HG03139 (cell line): ENCODE measurements around the gene ZNF529.

Source experiments
- ATAC-seq: cut with Tn5 transposase; IDR thresholded peaks from one replicate; pipeline ENCODE4 v1.9.1; 2021; ENCODE audit not compliant: unreplicated experiment

The ZNF529 gene

DNA sequence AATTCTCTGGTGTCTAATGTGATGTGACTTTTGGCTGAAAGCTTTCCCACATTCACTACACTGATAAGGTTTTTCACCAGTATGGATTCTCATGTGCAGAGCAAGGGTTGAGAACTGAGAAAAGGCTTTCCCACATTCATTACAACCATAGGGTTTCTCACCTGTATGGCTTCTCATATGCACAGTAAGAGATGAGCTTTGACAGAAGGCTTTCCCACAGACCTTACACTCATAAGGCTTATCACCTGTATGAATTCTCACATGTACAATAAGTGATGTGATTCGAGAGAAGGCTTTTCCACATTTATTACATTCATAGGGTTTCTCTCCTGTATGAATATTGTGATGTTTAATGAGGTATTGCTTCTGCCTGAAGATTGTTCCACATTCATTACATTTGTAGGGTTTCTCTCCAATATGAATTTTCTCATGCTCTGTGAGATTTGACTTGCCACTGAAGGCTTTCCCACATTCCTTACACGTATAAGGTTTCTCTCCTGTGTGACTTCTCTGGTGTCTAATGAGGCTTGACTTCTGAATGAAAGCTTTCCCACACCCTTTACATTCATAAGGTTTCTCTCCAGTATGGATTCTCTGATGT, 59.0 kb downstream of the ZNF529 start:
- no peak for ATAC-seq

DNA sequence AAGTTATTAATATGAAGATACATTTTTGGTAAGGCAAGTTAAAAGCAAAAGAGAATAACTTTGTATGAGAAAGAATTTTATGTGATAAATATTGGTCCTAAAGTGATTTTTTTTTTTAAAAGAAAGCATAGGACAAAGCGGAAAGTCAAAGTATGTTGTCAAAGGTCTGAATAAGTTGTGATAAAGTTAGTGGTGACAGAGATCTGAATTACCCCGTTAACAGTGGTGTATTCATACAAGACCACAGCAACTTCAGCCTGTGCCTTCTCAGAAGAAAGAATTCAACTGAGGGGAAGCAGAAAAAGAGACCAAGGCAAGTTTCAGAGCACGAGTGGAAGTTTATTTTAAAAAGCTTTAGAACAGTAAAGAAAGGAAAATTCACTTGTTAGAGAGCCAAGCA, 64.8 kb downstream of the ZNF529 start:
- ATAC-seq = no peak

DNA sequence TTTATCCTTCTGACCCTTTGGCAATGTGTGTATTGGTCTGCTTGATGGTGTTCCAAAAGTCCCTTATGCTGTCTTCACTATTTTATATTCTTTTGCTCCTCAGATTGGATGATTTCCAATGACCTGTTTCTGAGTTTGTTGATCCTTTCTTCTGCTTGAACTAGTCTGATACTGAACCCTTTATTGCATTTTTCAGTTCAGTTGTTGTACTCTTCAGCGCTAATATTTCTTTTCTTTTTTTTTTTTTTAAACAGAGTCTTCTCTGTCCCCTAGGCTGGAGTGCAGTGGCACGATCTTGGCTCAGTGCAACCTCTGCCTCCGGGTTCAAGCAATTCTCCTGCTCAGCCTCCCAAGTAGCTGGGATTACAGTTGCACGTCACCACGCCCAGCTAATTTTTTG, 71.1 kb downstream of the ZNF529 start:
- no peak for ATAC-seq

DNA sequence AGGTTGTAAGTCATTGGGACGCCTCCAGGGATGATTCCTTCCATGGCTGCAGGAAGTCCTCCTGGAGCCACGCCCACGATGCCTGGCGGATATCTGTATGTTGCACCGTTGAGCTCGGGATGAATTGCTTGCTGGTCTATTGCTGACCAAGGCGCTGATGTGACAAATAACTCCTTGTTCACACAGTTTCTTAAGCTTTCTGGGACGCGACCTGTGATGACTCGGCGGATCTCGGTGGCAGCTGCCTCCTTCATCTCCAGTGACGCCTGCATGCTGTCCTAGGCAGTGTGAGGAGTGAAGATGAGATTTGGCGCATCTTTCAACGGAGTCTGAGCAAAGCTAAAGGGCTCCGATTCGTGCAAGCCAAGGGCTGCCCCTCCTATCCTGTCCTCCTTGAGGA, 76.1 kb downstream of the ZNF529 start:
- ATAC-seq = no peak
